NB4 (cell line): ENCODE measurements around the gene ALX4.

ENCODE experiments used
- MAX ChIP-seq: IDR thresholded peaks from 2 replicates; pipeline ENCODE4 v1.6.1; 2011; ENCODE audit warnings: low read depth, low read length
- POLR2A ChIP-seq: IDR thresholded peaks from 2 replicates; pipeline ENCODE4 v1.6.1; 2011; ENCODE audit warnings: mild to moderate bottlenecking; ENCODE audit not compliant: insufficient read length; ENCODE audit errors: extremely low read depth
- TF ChIP-seq, protein P1 (sequence below): IDR thresholded peaks from one replicate; pipeline ENCODE4 v1.5.1; 2012; ENCODE audit warnings: low read depth, low read length

- TF ChIP-seq, protein P1, sequence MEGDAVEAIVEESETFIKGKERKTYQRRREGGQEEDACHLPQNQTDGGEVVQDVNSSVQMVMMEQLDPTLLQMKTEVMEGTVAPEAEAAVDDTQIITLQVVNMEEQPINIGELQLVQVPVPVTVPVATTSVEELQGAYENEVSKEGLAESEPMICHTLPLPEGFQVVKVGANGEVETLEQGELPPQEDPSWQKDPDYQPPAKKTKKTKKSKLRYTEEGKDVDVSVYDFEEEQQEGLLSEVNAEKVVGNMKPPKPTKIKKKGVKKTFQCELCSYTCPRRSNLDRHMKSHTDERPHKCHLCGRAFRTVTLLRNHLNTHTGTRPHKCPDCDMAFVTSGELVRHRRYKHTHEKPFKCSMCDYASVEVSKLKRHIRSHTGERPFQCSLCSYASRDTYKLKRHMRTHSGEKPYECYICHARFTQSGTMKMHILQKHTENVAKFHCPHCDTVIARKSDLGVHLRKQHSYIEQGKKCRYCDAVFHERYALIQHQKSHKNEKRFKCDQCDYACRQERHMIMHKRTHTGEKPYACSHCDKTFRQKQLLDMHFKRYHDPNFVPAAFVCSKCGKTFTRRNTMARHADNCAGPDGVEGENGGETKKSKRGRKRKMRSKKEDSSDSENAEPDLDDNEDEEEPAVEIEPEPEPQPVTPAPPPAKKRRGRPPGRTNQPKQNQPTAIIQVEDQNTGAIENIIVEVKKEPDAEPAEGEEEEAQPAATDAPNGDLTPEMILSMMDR, result no peak
- TF ChIP-seq POLR2A (no peak), MAX (no peak)
Measured at GRCh38 chr11:44315947-44316658, 6.2 kb upstream of the ALX4 start.
